ENCODE results near the gene KLHL7.

KLHL7 gene

GRCh38 chr7:23168111-23168885, 62.7 kb downstream of the KLHL7 start:
- TF ChIP-seq CTCF (conservative IDR thresholded peaks at IDR 0.05; ENCODE audit: low read length) = no peak
- DNase-seq (ENCODE audit: low read depth) = no peak
- no peak overlapping the region for H3K4me3 ChIP-seq (ENCODE audit: low read length)

- no peak overlapping the region for H3K4me3 ChIP-seq (ENCODE audit: low read length)
- no peak for TF ChIP-seq CTCF (conservative IDR thresholded peaks at IDR 0.05; ENCODE audit: low read length)
- DNase-seq (ENCODE audit: low read depth) = no peak
Observed at GRCh38 chr7:23175938-23176337, 70.4 kb downstream of the KLHL7 start.

- peak within 1 kb of the TSS; percentile 97 for H3K4me3 ChIP-seq (ENCODE audit: low read length)
- DNase-seq (ENCODE audit: low read depth) = peak; percentile 99
- no peak for TF ChIP-seq CTCF (conservative IDR thresholded peaks at IDR 0.05; ENCODE audit: low read length)
Observed at GRCh38 chr7:23181684-23182553, 76.3 kb downstream of the KLHL7 start, which contains the start of gene NUP42. NUP42 (plus strand) TSS chr7:23182048; CDS start chr7:23182086, 38 bp downstream.

GRCh38 chr7:23183279-23184012, 77.9 kb downstream of the KLHL7 start:
- TF ChIP-seq CTCF (conservative IDR thresholded peaks at IDR 0.05; ENCODE audit: low read length) = no peak
- peak; percentile 11 for DNase-seq (ENCODE audit: low read depth)
- peak overlapping the region; percentile 97 for H3K4me3 ChIP-seq (ENCODE audit: low read length)

- TF ChIP-seq CTCF (conservative IDR thresholded peaks at IDR 0.05; ENCODE audit: low read length) = no peak
- H3K4me3 ChIP-seq (ENCODE audit: low read length) = no peak overlapping the region
- DNase-seq (ENCODE audit: low read depth) = no peak
Observed at GRCh38 chr7:23184291-23184690, 78.7 kb downstream of the KLHL7 start.

GRCh38 chr7:23184709-23185359, 79.2 kb downstream of the KLHL7 start:
- DNase-seq (ENCODE audit: low read depth) = peak; percentile 62
- TF ChIP-seq CTCF (conservative IDR thresholded peaks at IDR 0.05; ENCODE audit: low read length) = peak; percentile 77

More at GRCh38 chr7:23184709-23185359, 79.2 kb downstream of the KLHL7 start:
- H3K4me3 ChIP-seq (ENCODE audit: low read length) = no peak overlapping the region

All from AG10803 (cell line).